ENCODE measurements around the gene IZUMO1R.
"Not testable (repeated sequence)": the region's sequence is repeated elsewhere in the genome, so short reads cannot be mapped to it uniquely, and the experiment has no call there.

The IZUMO1R gene

GRCh38 chr11:94303966-94304958 lies at the start of gene IZUMO1R:
IZUMO1R (plus strand) TSS chr11:94304580; CDS start chr11:94305637, 1,057 bp downstream.
- no peak for DNase-seq

- DNase-seq: no peak
Measured at GRCh38 chr11:94271885-94272372, 32.5 kb upstream of the IZUMO1R start.

- DNase-seq: no peak
Measured at GRCh38 chr11:94272738-94273313, 31.6 kb upstream of the IZUMO1R start.

GRCh38 chr11:94275961-94276360 lies 28.4 kb upstream of the IZUMO1R start:
- no peak for DNase-seq

- DNase-seq: no peak
Measured at GRCh38 chr11:94276943-94277342, 27.4 kb upstream of the IZUMO1R start.

- not testable (repeated sequence) for DNase-seq
Measured at GRCh38 chr11:94278207-94278606, 26.2 kb upstream of the IZUMO1R start.

GRCh38 chr11:94279996-94280395 lies 24.4 kb upstream of the IZUMO1R start:
- DNase-seq: no peak

- DNase-seq: no peak
Measured at GRCh38 chr11:94281324-94281723, 23.1 kb upstream of the IZUMO1R start.

- DNase-seq: no peak
Measured at GRCh38 chr11:94283678-94284077, 20.7 kb upstream of the IZUMO1R start.

- DNase-seq: no peak
Measured at GRCh38 chr11:94295534-94295933, 8.8 kb upstream of the IZUMO1R start.

- no peak for DNase-seq
Measured at GRCh38 chr11:94297985-94298576, 6.3 kb upstream of the IZUMO1R start.

GRCh38 chr11:94302776-94303175 lies 1.6 kb upstream of the IZUMO1R start:
- no peak for DNase-seq

GRCh38 chr11:94305146-94305545 lies 766 bp downstream of the IZUMO1R start:
- DNase-seq: no peak

- no peak for DNase-seq
Measured at GRCh38 chr11:94307101-94307791, 2.9 kb downstream of the IZUMO1R start.

- DNase-seq: no peak
Measured at GRCh38 chr11:94308024-94308423, 3.6 kb downstream of the IZUMO1R start.

- DNase-seq: no peak
Measured at GRCh38 chr11:94309757-94310156, 5.4 kb downstream of the IZUMO1R start.

- DNase-seq: no peak
Measured at GRCh38 chr11:94310191-94310875, 6.0 kb downstream of the IZUMO1R start.

- no peak for DNase-seq
Measured at GRCh38 chr11:94312339-94312738, 8.0 kb downstream of the IZUMO1R start.

- DNase-seq: no peak
Measured at GRCh38 chr11:94314064-94314463, 9.7 kb downstream of the IZUMO1R start.

GRCh38 chr11:94315664-94316063 lies 11.3 kb downstream of the IZUMO1R start:
- no peak for DNase-seq

- no peak for DNase-seq
Measured at GRCh38 chr11:94322501-94322900, 18.1 kb downstream of the IZUMO1R start.

- peak; percentile 67 for DNase-seq
Measured at GRCh38 chr11:94325681-94326080, 21.3 kb downstream of the IZUMO1R start.
